Prostate gland (tissue), 2 donors: ENCODE data around the gene TPSB2. TPM values are rescaled to one million over a fixed set of nuclear protein-coding genes. Genes with fewer than 3 reads are reported as not detected.
"Not testable (repeated sequence)": the region's sequence is repeated elsewhere in the genome, so short reads cannot be mapped to it uniquely, and the experiment has no call there.

ENCODE experiments used
- DNase-seq: peaks from one replicate; pipeline ENCODE4 v3.0.0-alpha.2; 2019; ENCODE audit warnings: low spot score
- H3K27ac ChIP-seq, 2 donors: fragments of 200-600 bp; sonication (generic); 2 replicates each; pipeline ENCODE4 v1.5.1; 2017 to 2019
- H3K27me3 ChIP-seq: fragments of 200-600 bp; sonication (generic); replicated peaks from 2 replicates; pipeline ENCODE4 v1.5.1; 2019; ENCODE audit not compliant: insufficient read depth
- H3K36me3 ChIP-seq, 2 donors: fragments of 200-600 bp; sonication (generic); 1 replicate in 1 of 2; 2 replicates in 1 of 2; pipeline versions ENCODE4 v1.5.1 to v1.8.1; 2017 to 2019
- H3K4me1 ChIP-seq: fragments of 200-600 bp; sonication (generic); replicated peaks from 2 replicates; pipeline ENCODE4 v1.5.1; 2019
- H3K4me3 ChIP-seq, 2 donors: fragments of 200-600 bp; sonication (generic); 2 replicates each; pipeline ENCODE4 v1.5.1; 2017 to 2019
- H3K9me3 ChIP-seq: fragments of 200-600 bp; sonication (generic); 2 replicates; pipeline ENCODE4 v1.5.1; 2017
- POLR2A ChIP-seq: fragments of 450-650 bp; IDR thresholded peaks from one replicate; pipeline ENCODE4 v1.6.1; 2016; ENCODE audit warnings: antibody characterized with exemption, mild to moderate bottlenecking
- POLR2AphosphoS5 ChIP-seq: sonication (generic); formaldehyde crosslinking; IDR thresholded peaks from one replicate; pipeline ENCODE4 v1.6.1; 2017; ENCODE audit warnings: antibody characterized with exemption
- WGBS: methylation state at CpG from one replicate; pipeline ENCODE4 v1.1.5; 2018; 5-methylcytosine and 5-hydroxymethylcytosine counted together
- intact Hi-C: fragments of 100-400 bp; cut with DNase I; formaldehyde crosslinking; loops from one replicate; pipeline ENCODE4 v1.14.2; 2022
- total RNA-seq, 2 donors: library from RNA; depleted of rRNA; stranded (reverse); fragments of >200 nt; gene quantifications; one replicate each; pipeline ENCODE4 v1.1.0, GENCODE V29; 2016
- TF ChIP-seq, protein P1 (sequence below), 4 experiments: fragments of 200-600 bp in 2 of 4; fragments of 450-650 bp in 2 of 4; sonication (generic) in 2 of 4; IDR thresholded peaks; 1 replicate in 3 of 4; 2 replicates in 1 of 4; pipeline ENCODE4 v1.5.1; 2016 to 2019; ENCODE audit warnings: antibody characterized with exemption in 4 of 4, mild to moderate bottlenecking in 2 of 4, moderate library complexity in 2 of 4

The TPSB2 gene
- 10 to 100 TPM; 31.8 to 78.7 TPM for total RNA-seq

DNA sequence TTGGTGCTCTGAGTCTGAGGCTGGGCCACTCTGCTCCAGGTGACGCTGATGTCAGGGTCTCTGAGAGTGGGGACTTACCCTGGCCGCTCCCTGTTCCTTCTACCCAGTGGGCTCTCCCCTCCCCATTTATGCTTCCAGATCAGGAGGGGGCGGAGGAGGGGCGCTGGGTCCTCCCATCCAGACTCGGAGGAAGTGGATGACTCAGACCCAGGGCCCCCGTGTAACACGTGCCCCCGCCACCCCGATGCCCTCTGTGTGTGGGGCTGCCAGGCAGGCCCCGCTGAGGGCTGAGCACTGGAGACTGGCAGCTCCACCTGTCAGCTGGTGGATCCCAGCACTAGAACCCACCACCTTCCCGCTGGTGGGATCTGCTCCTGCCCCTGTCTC lies at the start of gene TPSB2:
Gene TPSB2 (minus strand): TSS at position 101 of the 387 bp plus-strand sequence. CDS start 233 bp downstream, outside the sequence.
- H3K4me1 ChIP-seq, H3K36me3 ChIP-seq, H3K4me3 ChIP-seq, intact Hi-C loops, DNase-seq, H3K27ac ChIP-seq, H3K27me3 ChIP-seq, H3K9me3 ChIP-seq: not testable (repeated sequence)
- no CpG with 5 or more reads among the region's 11 CpGs for WGBS

DNA sequence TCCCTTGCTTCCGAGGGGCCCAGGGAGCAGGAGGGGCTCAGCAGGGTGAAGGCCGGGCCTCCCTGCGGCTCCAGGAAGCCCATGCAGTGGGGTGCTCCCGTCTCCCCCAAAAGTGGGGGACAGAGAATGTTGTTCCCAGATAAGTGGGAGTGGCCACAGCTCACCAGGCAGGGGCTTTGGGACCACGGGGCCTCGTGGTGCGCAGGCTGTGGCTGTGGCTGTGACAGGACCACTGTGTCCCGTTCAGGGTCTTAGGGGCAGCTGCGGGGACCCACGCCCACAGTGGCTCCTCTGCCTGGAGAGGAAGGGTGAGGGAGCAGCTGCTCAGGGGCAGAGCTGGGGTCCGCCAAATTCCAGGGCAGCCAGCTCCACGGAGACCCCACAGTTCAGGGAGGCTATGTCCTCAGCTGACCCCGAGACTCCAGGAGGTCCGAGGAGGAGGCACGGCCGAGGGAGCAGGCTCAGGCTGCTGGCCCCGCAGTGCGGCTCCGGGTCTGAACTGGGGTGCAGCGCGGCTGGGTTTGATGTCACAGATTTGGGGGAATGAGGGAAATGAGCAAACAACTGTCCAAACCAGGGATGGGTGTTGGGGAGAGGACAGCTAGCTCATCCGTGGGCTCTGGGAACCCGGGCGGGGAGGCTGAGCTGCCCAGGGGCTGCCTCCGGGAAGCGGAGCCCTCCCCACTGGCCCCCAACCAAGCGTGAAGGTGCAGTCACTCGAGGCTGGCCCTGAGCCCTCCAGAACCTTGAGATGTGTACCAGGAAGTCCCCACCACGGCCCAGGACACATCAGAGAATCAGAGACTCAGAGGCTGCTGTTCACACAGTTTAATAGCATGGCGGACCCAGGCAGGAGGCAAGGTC lies 49.3 kb upstream of the TPSB2 start:
- TF ChIP-seq POLR2A (no peak), POLR2AphosphoS5 (no peak)
- no peak overlapping the region for H3K27ac ChIP-seq
- no peaks in the 10 kb centered on the region for H3K36me3 ChIP-seq
- 80% methylated on average over 27 of the region's 30 CpGs for WGBS
- intact Hi-C loops = no loop called here
- H3K4me3 ChIP-seq = no peak overlapping the region
- DNase-seq = no peak
- no peaks in the 10 kb centered on the region for H3K9me3 ChIP-seq
- peaks cover 3% of the 10 kb centered on the region for H3K27me3 ChIP-seq
- no peaks in the 10 kb centered on the region for H3K4me1 ChIP-seq

DNA sequence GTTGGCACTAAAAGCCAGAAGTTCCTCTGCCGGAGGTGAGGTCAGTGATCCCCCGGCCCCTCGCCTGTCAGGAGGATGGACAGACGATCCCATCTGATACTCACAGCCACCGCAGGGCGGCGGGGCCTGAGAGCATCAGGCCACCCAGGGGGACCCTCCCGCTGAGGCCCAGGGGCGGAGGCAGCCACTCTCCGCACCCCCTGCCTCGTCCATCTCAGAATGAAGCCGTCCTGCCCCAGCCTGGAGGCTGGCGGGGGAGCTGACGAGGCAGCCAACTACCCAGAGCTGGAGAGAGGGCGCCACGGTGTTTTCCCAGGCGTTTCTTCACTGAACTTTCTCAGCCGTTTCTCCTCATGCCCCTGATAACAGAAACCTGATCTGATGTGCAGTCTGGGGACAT lies 48.5 kb upstream of the TPSB2 start:
- Histone ChIP-seq H3K4me1 (no peaks in the 10 kb centered on the region), H3K27ac (no peak overlapping the region), H3K4me3 (no peak overlapping the region), H3K36me3 (no peaks in the 10 kb centered on the region), H3K27me3 (no peaks in the 10 kb centered on the region), H3K9me3 (no peaks in the 10 kb centered on the region)
- no peak for DNase-seq
- TF ChIP-seq POLR2AphosphoS5 = no peak
- TF ChIP-seq, protein P1, sequence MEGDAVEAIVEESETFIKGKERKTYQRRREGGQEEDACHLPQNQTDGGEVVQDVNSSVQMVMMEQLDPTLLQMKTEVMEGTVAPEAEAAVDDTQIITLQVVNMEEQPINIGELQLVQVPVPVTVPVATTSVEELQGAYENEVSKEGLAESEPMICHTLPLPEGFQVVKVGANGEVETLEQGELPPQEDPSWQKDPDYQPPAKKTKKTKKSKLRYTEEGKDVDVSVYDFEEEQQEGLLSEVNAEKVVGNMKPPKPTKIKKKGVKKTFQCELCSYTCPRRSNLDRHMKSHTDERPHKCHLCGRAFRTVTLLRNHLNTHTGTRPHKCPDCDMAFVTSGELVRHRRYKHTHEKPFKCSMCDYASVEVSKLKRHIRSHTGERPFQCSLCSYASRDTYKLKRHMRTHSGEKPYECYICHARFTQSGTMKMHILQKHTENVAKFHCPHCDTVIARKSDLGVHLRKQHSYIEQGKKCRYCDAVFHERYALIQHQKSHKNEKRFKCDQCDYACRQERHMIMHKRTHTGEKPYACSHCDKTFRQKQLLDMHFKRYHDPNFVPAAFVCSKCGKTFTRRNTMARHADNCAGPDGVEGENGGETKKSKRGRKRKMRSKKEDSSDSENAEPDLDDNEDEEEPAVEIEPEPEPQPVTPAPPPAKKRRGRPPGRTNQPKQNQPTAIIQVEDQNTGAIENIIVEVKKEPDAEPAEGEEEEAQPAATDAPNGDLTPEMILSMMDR (IDR thresholded peaks at IDR 0.05) = no peak
- TF ChIP-seq POLR2A = no peak
- WGBS = 29% methylated on average over 11 of the region's 18 CpGs
- intact Hi-C loops = no loop called here

DNA sequence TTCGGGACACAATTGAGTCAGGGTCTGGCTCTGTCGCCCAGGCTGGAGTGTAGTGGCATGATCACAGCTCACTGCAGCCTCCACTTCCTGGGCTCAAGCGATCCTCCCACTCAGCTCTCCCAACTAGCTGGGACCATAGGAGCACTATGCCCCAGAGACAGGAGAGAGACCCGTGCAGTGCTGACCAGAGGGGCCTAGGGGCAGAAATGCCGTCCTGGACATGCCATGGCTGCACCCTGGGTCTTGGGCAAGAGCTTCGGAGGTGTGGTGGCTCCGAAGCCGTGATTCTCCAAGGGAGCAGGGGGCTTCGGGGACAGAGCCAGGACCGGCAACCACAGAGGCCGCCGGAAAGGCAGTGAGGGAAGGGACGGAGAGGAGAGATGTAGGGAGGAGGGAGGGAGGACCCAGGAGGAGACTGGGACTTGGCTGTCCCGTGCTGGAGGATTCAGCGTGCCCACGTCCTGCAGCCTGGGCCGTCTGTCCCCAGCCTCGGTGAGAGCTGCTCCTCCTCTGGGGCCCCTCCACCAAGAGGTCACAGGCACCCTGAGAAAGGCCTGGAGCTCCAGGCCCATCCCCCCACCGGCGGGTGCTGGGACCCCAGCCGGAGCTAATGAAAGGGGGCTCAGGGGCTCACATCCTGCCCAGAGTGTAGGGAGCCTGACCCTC lies 47.8 kb upstream of the TPSB2 start:
- H3K27me3 ChIP-seq = no peaks in the 10 kb centered on the region

DNA sequence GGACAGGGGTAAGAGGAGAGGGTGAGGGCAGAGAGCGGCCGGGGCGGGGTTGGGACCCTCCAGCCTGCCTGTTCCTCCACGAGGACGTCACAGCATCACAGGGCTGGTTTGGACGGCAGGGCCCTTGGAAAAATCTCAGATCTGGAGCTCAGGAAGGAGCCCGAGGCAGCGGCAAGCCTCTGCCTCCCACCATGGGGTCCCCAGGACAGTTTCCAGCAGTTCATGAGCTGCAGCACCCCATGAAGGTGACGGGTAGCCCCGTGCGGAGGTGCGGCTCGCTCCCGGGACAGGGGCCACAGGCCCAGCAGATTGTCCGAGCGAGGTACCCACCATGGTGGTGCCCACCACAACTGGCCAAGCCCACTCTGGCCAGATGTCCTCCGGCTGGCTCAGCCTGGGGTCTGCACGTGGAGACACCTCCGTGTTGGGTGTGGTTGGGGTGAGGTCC lies 47.2 kb upstream of the TPSB2 start:
- H3K27me3 ChIP-seq = no peaks in the 10 kb centered on the region

More for the DNA sequence above, 47.8 kb upstream of the TPSB2 start:
- no peak for DNase-seq
- WGBS = 65% methylated on average over 21 of the region's 21 CpGs
- Histone ChIP-seq H3K36me3 (no peaks in the 10 kb centered on the region), H3K4me1 (no peaks in the 10 kb centered on the region), H3K4me3 (no peak overlapping the region), H3K9me3 (no peaks in the 10 kb centered on the region), H3K27ac (no peak overlapping the region)
- intact Hi-C loops = no loop called here
- TF ChIP-seq POLR2AphosphoS5 = no peak

DNA sequence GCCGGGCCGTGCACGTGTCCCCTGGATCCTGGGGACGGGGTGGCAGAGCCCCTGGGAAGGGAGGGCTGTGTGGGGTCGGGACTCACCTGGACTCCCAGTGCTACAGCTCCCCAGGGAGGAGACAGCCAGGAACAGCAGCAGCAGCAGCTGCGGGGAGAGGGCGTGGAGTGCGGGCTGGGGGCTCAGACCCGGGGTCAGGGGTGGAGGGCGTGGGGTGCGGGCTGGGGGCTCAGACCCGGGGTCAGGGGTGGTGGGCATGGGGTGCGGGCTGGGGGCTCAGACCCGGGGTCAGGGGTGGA lies 46.5 kb upstream of the TPSB2 start:
- TF ChIP-seq, protein P1 (IDR thresholded peaks at IDR 0.05) = no peak
- TF ChIP-seq POLR2AphosphoS5 = no peak
- TF ChIP-seq POLR2A = no peak
- DNase-seq = no peak
- H3K27ac ChIP-seq = no peak overlapping the region
- H3K36me3 ChIP-seq = no peaks in the 10 kb centered on the region
- H3K4me1 ChIP-seq = no peaks in the 10 kb centered on the region
- WGBS = 82% methylated on average over 9 of the region's 14 CpGs
- H3K4me3 ChIP-seq = no peak overlapping the region
- H3K9me3 ChIP-seq = no peaks in the 10 kb centered on the region
- intact Hi-C loops = no loop called here
- no peaks in the 10 kb centered on the region for H3K27me3 ChIP-seq

More for the DNA sequence above, 47.2 kb upstream of the TPSB2 start:
- Histone ChIP-seq H3K4me1 (no peaks in the 10 kb centered on the region), H3K9me3 (no peaks in the 10 kb centered on the region), H3K36me3 (no peaks in the 10 kb centered on the region), H3K4me3 (no peak overlapping the region), H3K27ac (no peak overlapping the region)
- intact Hi-C loops = no loop called here
- no peak for DNase-seq
- 79% methylated on average over 16 of the region's 19 CpGs for WGBS
- TF ChIP-seq POLR2A (no peak), POLR2AphosphoS5 (no peak)
- TF ChIP-seq, protein P1 (IDR thresholded peaks at IDR 0.05) = no peak
